ENCODE data around the gene ZNF3.

ZNF3 gene

GRCh38 chr7:100109521-100110163, 28.1 kb upstream of the ZNF3 start:
- no peak for DNase-seq

GRCh38 chr7:100107890-100108289, 26.4 kb upstream of the ZNF3 start:
- no peak for DNase-seq

GRCh38 chr7:100107125-100107737, 25.7 kb upstream of the ZNF3 start:
- DNase-seq, result no peak

GRCh38 chr7:100106633-100107032, 25.1 kb upstream of the ZNF3 start:
- no peak for DNase-seq

- no peak for DNase-seq
Observed at GRCh38 chr7:100105534-100105933, 24.0 kb upstream of the ZNF3 start.

GRCh38 chr7:100102950-100103840, 21.7 kb upstream of the ZNF3 start:
- peak; percentile 53 for DNase-seq

- peak; percentile 100 for DNase-seq
Observed at GRCh38 chr7:100101016-100101862, 19.7 kb upstream of the ZNF3 start, which contains the start of the genes AP4M1 and MCM7. TSS of gene AP4M1 (plus strand) at chr7:100101643. CDS start at chr7:100101715, 72 bp downstream. TSS of gene MCM7 (minus strand) at chr7:100101397. CDS start at chr7:100101294, 103 bp downstream.

- DNase-seq, result peak; percentile 99
Observed at GRCh38 chr7:100100420-100101015, 19.0 kb upstream of the ZNF3 start.

GRCh38 chr7:100099452-100099851, 17.9 kb upstream of the ZNF3 start:
- no peak for DNase-seq

- no peak for DNase-seq
Observed at GRCh38 chr7:100098913-100099312, 17.4 kb upstream of the ZNF3 start.

GRCh38 chr7:100095704-100096103, 14.2 kb upstream of the ZNF3 start:
- no peak for DNase-seq

- no peak for DNase-seq
Observed at GRCh38 chr7:100095289-100095688, 13.8 kb upstream of the ZNF3 start.

GRCh38 chr7:100093925-100094486, 12.5 kb upstream of the ZNF3 start:
- no peak for DNase-seq

- DNase-seq, result no peak
Observed at GRCh38 chr7:100093498-100093897, 12.0 kb upstream of the ZNF3 start.

- DNase-seq, result no peak
Observed at GRCh38 chr7:100093054-100093453, 11.5 kb upstream of the ZNF3 start.

GRCh38 chr7:100091411-100092181, 10.1 kb upstream of the ZNF3 start:
- peak; percentile 22 for DNase-seq

GRCh38 chr7:100090527-100091410, 9.2 kb upstream of the ZNF3 start:
- DNase-seq, result no peak

GRCh38 chr7:100089458-100090196, 8.1 kb upstream of the ZNF3 start:
- DNase-seq, result no peak
